AG04449 (cell line): ENCODE measurements around the gene RUVBL1.

Experiments
- CTCF ChIA-PET: fragments of 350-600 bp; formaldehyde crosslinking; extraction: SDS; loops from one replicate; lab custom pipeline; 2021; ENCODE audit warnings: antibody characterized with exemption; lab: Yijun Ruan, JAX
- POLR2A ChIA-PET: fragments of 400-600, 350-600 bp; formaldehyde crosslinking; extraction: SDS; loops from one replicate; lab custom pipeline; 2020; ENCODE audit warnings: antibody characterized with exemption, inconsistent platforms; lab: Yijun Ruan, JAX
- DNase-seq: peaks from one replicate; pipeline ENCODE4 v3.0.0-alpha.2; 2010; ENCODE audit warnings: low read depth, low spot score
- H3K4me3 ChIP-seq: 2 replicates; pipeline ENCODE4 v1.5.1; 2011; ENCODE audit warnings: low read depth, mild to moderate bottlenecking, control low read depth, low read length
- TF ChIP-seq, protein P1 (sequence below): IDR thresholded peaks from one replicate; pipeline ENCODE4 v1.5.1; 2011; ENCODE audit warnings: mild to moderate bottlenecking, moderate library complexity, low read length, control low read depth, inconsistent platforms; ENCODE audit not compliant: insufficient read depth; ENCODE audit errors: missing control alignments

Gene RUVBL1

DNA sequence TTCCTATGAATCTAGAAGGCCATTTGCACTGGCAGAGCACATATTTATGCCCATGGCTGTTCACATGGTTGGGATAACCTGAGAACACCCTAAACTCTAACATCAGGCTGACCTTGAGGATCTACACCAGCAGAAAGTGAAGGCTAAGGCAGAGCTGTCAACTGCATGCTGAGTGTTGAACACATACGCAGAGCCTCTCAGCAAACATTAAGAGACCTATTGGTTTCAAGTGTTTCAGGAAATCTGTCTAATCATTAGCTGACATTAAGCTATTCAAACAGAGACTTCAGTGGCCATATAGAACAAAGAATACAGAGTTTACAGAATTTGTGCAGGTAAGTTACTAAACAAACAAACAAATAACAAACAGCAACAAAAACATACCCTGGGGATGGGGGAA is 87.5 kb downstream of the RUVBL1 start:
- H3K4me3 ChIP-seq: no peak overlapping the region
- CTCF ChIA-PET: no interaction called here
- POLR2A ChIA-PET: no interaction called here
- TF ChIP-seq, protein P1, sequence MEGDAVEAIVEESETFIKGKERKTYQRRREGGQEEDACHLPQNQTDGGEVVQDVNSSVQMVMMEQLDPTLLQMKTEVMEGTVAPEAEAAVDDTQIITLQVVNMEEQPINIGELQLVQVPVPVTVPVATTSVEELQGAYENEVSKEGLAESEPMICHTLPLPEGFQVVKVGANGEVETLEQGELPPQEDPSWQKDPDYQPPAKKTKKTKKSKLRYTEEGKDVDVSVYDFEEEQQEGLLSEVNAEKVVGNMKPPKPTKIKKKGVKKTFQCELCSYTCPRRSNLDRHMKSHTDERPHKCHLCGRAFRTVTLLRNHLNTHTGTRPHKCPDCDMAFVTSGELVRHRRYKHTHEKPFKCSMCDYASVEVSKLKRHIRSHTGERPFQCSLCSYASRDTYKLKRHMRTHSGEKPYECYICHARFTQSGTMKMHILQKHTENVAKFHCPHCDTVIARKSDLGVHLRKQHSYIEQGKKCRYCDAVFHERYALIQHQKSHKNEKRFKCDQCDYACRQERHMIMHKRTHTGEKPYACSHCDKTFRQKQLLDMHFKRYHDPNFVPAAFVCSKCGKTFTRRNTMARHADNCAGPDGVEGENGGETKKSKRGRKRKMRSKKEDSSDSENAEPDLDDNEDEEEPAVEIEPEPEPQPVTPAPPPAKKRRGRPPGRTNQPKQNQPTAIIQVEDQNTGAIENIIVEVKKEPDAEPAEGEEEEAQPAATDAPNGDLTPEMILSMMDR: no peak
- no peak for DNase-seq

GRCh38 chr3:128033102-128033501 is 90.5 kb downstream of the RUVBL1 start:
- TF ChIP-seq, protein P1: no peak
- DNase-seq: no peak
- ChIA-PET POLR2A (interaction anchor here (0.9 kb wide), 1 partner anchor 458 kb away, joined by 3 read pairs; no protein-coding TSS in a partner anchor), CTCF (interaction anchor here (1.2 kb wide), 1 partner anchor 8 kb away, joined by 3 read pairs; no protein-coding TSS in a partner anchor)
- H3K4me3 ChIP-seq: no peak overlapping the region
